CD4-positive, alpha-beta T cell treated with Interleukin-15 for 1 hour (primary cell): Measurements from ENCODE around the gene MRM3.
"Not testable (repeated sequence)": the region's sequence is repeated elsewhere in the genome, so short reads cannot be mapped to it uniquely, and the experiment has no call there.

Experiments
- DNase-seq: peaks from one replicate; pipeline ENCODE4 v3.0.0-alpha.2; 2020

Gene MRM3

DNA sequence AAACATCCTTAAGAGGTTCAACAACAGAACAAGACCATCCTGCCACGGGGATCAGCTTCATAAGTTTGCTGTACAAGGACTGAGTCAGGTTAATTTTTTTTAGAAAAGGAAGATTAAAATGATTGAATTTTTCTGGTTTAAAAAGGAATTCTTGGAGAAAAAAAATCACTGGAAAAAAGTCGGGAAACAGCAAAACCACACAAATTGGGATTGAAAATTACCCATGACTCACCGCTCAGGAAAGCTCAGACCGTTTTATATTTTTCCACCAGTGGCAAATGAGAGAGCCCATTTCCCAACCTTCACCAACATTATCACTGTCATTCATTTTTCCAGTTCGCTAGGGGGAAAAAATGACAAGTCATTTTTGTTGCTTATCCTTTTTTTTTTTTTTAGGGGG is 46.6 kb downstream of the MRM3 start:
- DNase-seq = no peak

GRCh38 chr17:829614-830013 is 47.5 kb downstream of the MRM3 start:
- DNase-seq = not testable (repeated sequence)

DNA sequence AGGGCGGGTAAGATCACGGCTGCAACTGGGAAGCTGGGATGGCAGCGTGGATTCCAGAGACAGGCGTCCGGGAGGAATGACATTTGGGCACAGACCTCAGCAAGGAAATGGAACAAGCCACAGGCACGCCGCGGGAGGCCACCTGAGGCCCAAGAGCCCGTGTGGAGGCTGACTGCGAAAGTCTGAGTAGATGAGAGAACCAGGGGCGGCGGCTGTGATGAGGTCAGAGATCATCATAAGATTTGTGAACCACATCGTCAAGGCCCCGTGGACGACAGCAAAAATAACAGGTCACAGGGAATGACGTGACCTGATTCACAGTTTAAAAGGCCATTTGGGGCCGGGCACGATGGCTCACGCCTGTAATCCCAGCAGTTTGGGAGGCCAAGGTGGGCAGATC is 48.2 kb downstream of the MRM3 start:
- DNase-seq = no peak

- no peak for DNase-seq
Measured at GRCh38 chr17:830950-831349, 48.8 kb downstream of the MRM3 start.

GRCh38 chr17:834136-834535 is 52.0 kb downstream of the MRM3 start:
- DNase-seq = no peak

DNA sequence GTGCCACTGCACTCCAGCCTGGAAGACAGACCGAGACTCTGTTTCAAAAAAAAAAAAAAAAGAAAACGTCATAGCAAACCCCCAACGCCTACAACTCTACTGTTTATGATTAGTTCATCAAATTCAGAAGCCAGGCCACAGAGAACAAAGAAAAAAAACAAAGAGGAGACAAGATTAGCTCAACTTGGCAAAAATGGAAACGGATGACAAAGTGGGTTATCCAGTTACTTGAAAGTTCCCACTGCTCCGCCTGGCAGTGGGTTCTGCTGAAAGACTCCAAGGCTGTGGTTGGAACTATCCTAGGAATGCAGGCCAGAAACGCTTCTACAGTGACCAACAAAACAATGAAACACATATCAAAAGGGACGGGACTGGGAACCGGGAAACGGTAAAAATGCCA is 53.1 kb downstream of the MRM3 start:
- no peak for DNase-seq

DNA sequence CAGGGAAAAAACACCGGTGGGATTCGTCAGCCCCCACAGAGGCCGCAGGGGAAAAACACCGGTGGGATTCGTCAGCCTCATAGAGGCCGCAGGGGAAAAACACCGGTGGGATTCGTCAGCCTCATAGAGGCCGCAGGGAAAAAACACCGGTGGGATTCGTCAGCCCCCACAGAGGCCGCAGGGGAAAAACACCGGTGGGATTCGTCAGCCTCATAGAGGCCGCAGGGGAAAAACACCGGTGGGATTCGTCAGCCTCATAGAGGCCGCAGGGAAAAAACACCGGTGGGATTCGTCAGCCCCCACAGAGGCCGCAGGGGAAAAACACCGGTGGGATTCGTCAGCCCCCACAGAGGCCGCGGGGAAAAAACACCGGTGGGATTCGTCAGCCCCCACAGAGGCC is 53.6 kb downstream of the MRM3 start:
- DNase-seq = not testable (repeated sequence)

GRCh38 chr17:836151-836550 is 54.0 kb downstream of the MRM3 start:
- DNase-seq = no peak

DNA sequence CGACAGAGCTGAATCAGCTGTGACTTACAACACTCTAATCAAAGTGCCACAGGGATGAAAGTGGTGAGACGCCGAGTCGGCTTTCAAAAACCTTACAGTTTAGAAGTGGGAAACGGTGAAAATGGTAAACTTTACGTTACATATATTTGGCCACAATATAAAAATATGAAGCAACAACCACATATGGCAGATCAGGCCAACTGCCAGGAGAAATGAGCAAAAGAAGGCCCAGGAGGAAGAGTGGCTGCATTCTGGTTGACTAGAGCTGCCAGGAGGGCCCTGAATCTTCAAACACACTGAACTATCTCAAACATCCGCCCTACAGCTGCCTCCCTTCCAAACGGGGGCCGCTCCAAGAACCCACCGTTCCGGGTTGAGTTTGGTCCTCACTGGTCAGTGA is 56.3 kb downstream of the MRM3 start:
- no peak for DNase-seq

DNA sequence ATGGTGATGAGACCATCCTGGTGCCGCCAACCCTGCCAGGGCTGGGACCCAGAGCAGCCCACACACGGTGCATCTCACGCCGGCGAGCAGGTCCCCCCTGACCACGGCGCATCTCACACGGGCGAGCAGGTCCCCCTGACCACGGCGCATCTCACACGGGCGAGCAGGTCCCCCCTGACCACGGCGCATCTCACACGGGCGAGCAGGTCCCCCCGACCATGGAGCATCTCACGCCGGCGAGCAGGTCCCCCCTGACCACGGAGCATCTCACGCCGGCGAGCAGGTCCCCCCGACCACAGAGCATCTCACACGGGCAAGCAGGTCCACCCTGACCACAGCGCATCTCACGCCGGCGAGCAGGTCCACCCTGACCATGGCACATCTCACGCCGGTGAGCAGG is 59.2 kb downstream of the MRM3 start:
- DNase-seq = no peak
